ENCODE data around the gene GTSE1. TPM values are rescaled to one million over a fixed set of nuclear protein-coding genes. Genes with fewer than 3 reads are reported as not detected.

GTSE1 gene
- total RNA-seq, 1 experiment from 2014 or later, result 42.6 TPM

DNA sequence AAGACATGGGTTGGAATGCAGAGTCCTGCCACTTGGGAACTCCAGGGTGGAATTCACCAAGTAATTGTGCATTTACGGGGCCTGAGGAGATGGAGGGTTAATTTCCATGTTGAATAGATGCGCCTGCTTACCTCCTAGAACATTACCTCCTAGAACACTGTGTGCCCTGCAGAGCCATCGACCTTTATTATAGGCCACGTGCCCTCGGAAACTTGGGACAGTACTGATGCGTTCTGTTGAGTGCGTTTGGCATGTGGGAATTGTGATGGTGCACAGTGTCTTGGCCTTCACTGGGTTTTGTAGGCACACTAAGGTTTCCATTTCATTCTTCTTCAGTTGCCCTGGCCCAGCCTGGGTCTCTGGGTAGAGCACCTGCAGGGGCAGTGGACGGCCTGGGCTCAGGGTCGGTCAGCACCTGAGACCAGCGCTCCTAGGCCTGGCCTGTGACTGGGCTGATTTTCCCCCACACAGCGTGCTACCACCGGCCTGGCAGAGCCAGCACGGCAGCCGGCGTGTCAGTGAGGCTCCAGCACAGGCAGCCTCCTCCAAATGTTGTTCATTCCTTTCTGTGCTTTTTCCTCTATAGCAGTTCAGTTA lies 51.5 kb downstream of the GTSE1 start:
- no peak overlapping the region for H3K23ac ChIP-seq (ENCODE audit: insufficient read length, low read depth, low read length)
- H3K27me3 ChIP-seq (ENCODE audit: insufficient read depth, low read length), result no peaks in the 10 kb centered on the region
- H3K9me3 Mint-ChIP-seq, result no peaks in the 10 kb centered on the region
- H3K14ac ChIP-seq (ENCODE audit: insufficient read depth, low read length), result no peak overlapping the region
- H3K27ac ChIP-seq (ENCODE audit: insufficient read length, low read depth, low read length), result no peak overlapping the region
- no peak overlapping the region for H2AK5ac ChIP-seq (ENCODE audit: insufficient read length, low read length)
- no peaks in the 10 kb centered on the region for H3K9me3 ChIP-seq (ENCODE audit: control insufficient read depth, low read depth, low read length)
- TF ChIP-seq, protein P1, sequence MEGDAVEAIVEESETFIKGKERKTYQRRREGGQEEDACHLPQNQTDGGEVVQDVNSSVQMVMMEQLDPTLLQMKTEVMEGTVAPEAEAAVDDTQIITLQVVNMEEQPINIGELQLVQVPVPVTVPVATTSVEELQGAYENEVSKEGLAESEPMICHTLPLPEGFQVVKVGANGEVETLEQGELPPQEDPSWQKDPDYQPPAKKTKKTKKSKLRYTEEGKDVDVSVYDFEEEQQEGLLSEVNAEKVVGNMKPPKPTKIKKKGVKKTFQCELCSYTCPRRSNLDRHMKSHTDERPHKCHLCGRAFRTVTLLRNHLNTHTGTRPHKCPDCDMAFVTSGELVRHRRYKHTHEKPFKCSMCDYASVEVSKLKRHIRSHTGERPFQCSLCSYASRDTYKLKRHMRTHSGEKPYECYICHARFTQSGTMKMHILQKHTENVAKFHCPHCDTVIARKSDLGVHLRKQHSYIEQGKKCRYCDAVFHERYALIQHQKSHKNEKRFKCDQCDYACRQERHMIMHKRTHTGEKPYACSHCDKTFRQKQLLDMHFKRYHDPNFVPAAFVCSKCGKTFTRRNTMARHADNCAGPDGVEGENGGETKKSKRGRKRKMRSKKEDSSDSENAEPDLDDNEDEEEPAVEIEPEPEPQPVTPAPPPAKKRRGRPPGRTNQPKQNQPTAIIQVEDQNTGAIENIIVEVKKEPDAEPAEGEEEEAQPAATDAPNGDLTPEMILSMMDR (conservative IDR thresholded peaks at IDR 0.05), result no peak
- no peak for DNase-seq
- peaks cover 5% of the 10 kb centered on the region for H4K20me1 ChIP-seq (ENCODE audit: control insufficient read depth, insufficient read depth, insufficient read length)
- no peak overlapping the region for H2AFZ ChIP-seq (ENCODE audit: low read length)
- H4K91ac ChIP-seq (ENCODE audit: insufficient read length, low read depth, low read length), result no peak overlapping the region
- peaks cover 30 to 96% (median 87%) of the 10 kb centered on the region in 3 experiments; a peak in 6 of 7 replicates for H3K36me3 Mint-ChIP-seq (ENCODE audit: insufficient read depth in 1 of 3, low read depth in 3 of 3)
- H3K18ac ChIP-seq (ENCODE audit: insufficient read length, low read depth, low read length), result no peak overlapping the region
- no peak overlapping the region for H2BK15ac ChIP-seq (ENCODE audit: low read depth, low read length)
- no peak overlapping the region for H3K56ac ChIP-seq (ENCODE audit: insufficient read length, low read depth, low read length)
- 0 out of 2 replicates have a peak, but pooled peaks cover 2% of the 10 kb centered on the region for H3K79me2 ChIP-seq (ENCODE audit: insufficient read depth, low read length)
- no peaks in the 10 kb centered on the region for H3K23me2 ChIP-seq (ENCODE audit: insufficient read length, low read depth, low read length, poor library complexity, severe bottlenecking)
- H3K27me3 Mint-ChIP-seq (ENCODE audit: low read depth), result no peaks in the 10 kb centered on the region
- H3K4me1 ChIP-seq (ENCODE audit: insufficient read depth, low read length), result no peaks in the 10 kb centered on the region
- H2BK120ac ChIP-seq (ENCODE audit: low read depth, low read length, poor library complexity, severe bottlenecking), result no peak overlapping the region
- WGBS (ENCODE audit: extremely low coverage, insufficient read length, low lambda C conversion rate), result no CpG with 5 or more reads among the region's 15 CpGs
- H2BK5ac ChIP-seq (ENCODE audit: insufficient read length, low read length), result no peak overlapping the region
- no peak overlapping the region for H3K4me2 ChIP-seq (ENCODE audit: insufficient read depth, insufficient read length, low read length)
- H4K8ac ChIP-seq (replicated peaks; ENCODE audit: insufficient read length, low read depth, low read length), result no peak overlapping the region
- H2BK20ac ChIP-seq (ENCODE audit: low read depth, low read length, poor library complexity, severe bottlenecking), result no peak overlapping the region
- no peaks in the 10 kb centered on the region for H3K79me1 ChIP-seq (ENCODE audit: insufficient read depth, low read depth, low read length, poor library complexity, severe bottlenecking)
- H4K5ac ChIP-seq (ENCODE audit: insufficient read length, low read depth, low read length), result no peak overlapping the region
- H3K4ac ChIP-seq (ENCODE audit: low read depth, low read length), result no peak overlapping the region
- no peak overlapping the region for H3T11ph ChIP-seq (ENCODE audit: low read length)
- H3K27ac Mint-ChIP-seq, result no peak overlapping the region
- H3K9ac ChIP-seq (ENCODE audit: extremely low read depth, insufficient read length, low read length), result no peak overlapping the region
- no peak overlapping the region for H3K4me3 Mint-ChIP-seq
- no peaks in the 10 kb centered on the region for H3K4me1 Mint-ChIP-seq
- H2BK12ac ChIP-seq (ENCODE audit: insufficient read length, low read depth, low read length), result no peak overlapping the region

Measured in H9 (cell line).